HEK293T (cell line): ENCODE measurements around the gene EIF6.

Experiments used
- CTCF ChIA-PET: fragments of 350-600 bp; formaldehyde crosslinking; extraction: SDS; loops from one replicate; lab custom pipeline; 2021; ENCODE audit warnings: antibody characterized with exemption, inconsistent platforms; lab: Yijun Ruan, JAX
- POLR2A ChIA-PET: fragments of 350-600 bp; formaldehyde crosslinking; extraction: SDS; loops from one replicate; lab custom pipeline; 2020; ENCODE audit warnings: antibody characterized with exemption, inconsistent platforms; lab: Yijun Ruan, JAX
- DNase-seq: peaks from one replicate; pipeline ENCODE4 v3.0.0; 2012; ENCODE audit warnings: mixed read lengths; ENCODE audit errors: extremely low spot score
- ARNT ChIP-seq: fragments of 450-650 bp; IDR thresholded peaks from 2 replicates; pipeline ENCODE4 v1.6.1; 2017; ENCODE audit warnings: mild to moderate bottlenecking
- BHLHE40 ChIP-seq: fragments of 450-650 bp; IDR thresholded peaks from 2 replicates; pipeline ENCODE4 v1.6.1; 2016; ENCODE audit warnings: mild to moderate bottlenecking, moderate library complexity, borderline replicate concordance
- CTBP1 ChIP-seq: fragments of 450-650 bp; IDR thresholded peaks from 2 replicates; pipeline ENCODE4 v1.6.1; 2016; ENCODE audit warnings: borderline replicate concordance
- ELF4 ChIP-seq: fragments of 450-650 bp; IDR thresholded peaks from 2 replicates; pipeline ENCODE4 v1.6.1; 2017; ENCODE audit warnings: antibody characterized with exemption
- FOXA1 ChIP-seq: fragments of 450-650 bp; IDR thresholded peaks from 2 replicates; pipeline ENCODE4 v1.6.1; 2016; ENCODE audit warnings: mild to moderate bottlenecking
- FOXK2 ChIP-seq: fragments of 450-650 bp; IDR thresholded peaks from 2 replicates; pipeline ENCODE4 v1.6.1; 2016; ENCODE audit warnings: mild to moderate bottlenecking
- FOXM1 ChIP-seq: fragments of 450-650 bp; IDR thresholded peaks from 2 replicates; pipeline ENCODE4 v1.6.1; 2017; ENCODE audit warnings: mild to moderate bottlenecking, borderline replicate concordance
- HDGF ChIP-seq: fragments of 450-650 bp; IDR thresholded peaks from 2 replicates; pipeline ENCODE4 v1.6.1; 2017; ENCODE audit warnings: antibody characterized with exemption, borderline replicate concordance
- L3MBTL2 ChIP-seq: fragments of 450-650 bp; conservative IDR thresholded peaks from 2 replicates; pipeline ENCODE4 v1.6.1; 2016; ENCODE audit warnings: mild to moderate bottlenecking
- LEF1 ChIP-seq: fragments of 450-650 bp; IDR thresholded peaks from 2 replicates; pipeline ENCODE4 v1.6.1; 2017; ENCODE audit warnings: mild to moderate bottlenecking, borderline replicate concordance
- NFRKB ChIP-seq: fragments of 450-650 bp; IDR thresholded peaks from 2 replicates; pipeline ENCODE4 v1.6.1; 2016; ENCODE audit warnings: mild to moderate bottlenecking, moderate library complexity
- SP1 ChIP-seq: fragments of 450-650 bp; IDR thresholded peaks from 2 replicates; pipeline ENCODE4 v1.6.1; 2017
- SUZ12 ChIP-seq: fragments of 450-650 bp; IDR thresholded peaks from 2 replicates; pipeline ENCODE4 v1.6.1; 2016; ENCODE audit warnings: mild to moderate bottlenecking
- TARDBP ChIP-seq: fragments of 450-650 bp; IDR thresholded peaks from 2 replicates; pipeline ENCODE4 v1.6.1; 2016
- ZNF384 ChIP-seq: fragments of 450-650 bp; IDR thresholded peaks from 2 replicates; pipeline ENCODE4 v1.6.1; 2016
- TF ChIP-seq, protein P1 (sequence below): fragments of 450-650 bp; IDR thresholded peaks from 2 replicates; pipeline ENCODE4 v1.6.1; 2016

Gene EIF6

DNA sequence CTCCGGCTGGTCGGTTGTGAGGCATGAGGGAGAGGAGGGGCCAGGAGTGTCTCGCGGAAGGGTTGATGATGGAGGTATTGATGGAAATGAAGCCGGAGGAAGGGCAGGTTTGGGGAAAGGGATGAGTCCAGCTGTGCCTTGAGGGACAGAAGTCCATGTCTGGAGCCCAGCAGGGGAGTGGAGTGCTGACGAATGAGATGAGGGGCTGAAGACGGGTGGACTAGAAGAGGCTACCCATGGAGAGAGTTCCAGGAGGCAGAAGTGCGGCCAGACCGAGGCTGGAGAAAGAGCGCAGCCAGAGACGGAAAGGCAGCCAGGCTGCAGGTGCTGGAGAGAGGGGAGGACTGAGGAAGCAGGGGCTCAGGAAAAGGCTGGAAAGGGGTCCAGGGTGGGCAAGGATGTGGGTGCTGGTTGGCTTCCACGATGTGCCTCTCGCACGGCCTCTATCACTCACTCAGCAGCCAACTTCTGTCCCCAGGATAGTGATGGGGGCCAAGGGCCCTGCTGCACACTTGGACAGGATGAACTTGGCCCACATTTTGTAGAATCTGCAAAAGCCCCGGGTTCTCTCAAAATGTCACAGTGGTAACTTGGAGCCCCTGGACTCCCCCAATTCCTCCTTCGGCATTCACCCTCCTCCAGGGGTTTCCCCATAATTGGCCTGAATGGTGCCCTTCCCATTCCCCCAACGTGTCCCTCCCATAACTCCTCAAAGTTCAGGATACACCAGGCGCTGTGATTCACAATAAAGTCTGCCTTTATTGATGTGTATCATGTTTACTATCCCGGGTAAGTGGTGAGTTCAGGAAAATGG lies 627 bp upstream of the EIF6 start:
- TF ChIP-seq, protein P1, sequence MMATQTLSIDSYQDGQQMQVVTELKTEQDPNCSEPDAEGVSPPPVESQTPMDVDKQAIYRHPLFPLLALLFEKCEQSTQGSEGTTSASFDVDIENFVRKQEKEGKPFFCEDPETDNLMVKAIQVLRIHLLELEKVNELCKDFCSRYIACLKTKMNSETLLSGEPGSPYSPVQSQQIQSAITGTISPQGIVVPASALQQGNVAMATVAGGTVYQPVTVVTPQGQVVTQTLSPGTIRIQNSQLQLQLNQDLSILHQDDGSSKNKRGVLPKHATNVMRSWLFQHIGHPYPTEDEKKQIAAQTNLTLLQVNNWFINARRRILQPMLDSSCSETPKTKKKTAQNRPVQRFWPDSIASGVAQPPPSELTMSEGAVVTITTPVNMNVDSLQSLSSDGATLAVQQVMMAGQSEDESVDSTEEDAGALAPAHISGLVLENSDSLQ = peak; percentile 63
- peak; percentile 50; the same call in 1 of the 2 replicates for TF ChIP-seq CTBP1
- TF ChIP-seq SUZ12 = no peak
- no peak for TF ChIP-seq HDGF
- ChIA-PET POLR2A (interaction anchor here (1.0 to 2.3 kb wide), 11 partner anchors 9 to 170 kb away, joined by 3 to 17 read pairs (median 5); partner anchors contain the start of genes CEP250, EDEM2 and UQCC1), CTCF (interaction anchor here (0.7 to 1.0 kb wide), 3 partner anchors 19 to 140 kb away, joined by 3 to 4 read pairs (median 3); partner anchors contain the start of gene EDEM2)
- no peak for DNase-seq

DNA sequence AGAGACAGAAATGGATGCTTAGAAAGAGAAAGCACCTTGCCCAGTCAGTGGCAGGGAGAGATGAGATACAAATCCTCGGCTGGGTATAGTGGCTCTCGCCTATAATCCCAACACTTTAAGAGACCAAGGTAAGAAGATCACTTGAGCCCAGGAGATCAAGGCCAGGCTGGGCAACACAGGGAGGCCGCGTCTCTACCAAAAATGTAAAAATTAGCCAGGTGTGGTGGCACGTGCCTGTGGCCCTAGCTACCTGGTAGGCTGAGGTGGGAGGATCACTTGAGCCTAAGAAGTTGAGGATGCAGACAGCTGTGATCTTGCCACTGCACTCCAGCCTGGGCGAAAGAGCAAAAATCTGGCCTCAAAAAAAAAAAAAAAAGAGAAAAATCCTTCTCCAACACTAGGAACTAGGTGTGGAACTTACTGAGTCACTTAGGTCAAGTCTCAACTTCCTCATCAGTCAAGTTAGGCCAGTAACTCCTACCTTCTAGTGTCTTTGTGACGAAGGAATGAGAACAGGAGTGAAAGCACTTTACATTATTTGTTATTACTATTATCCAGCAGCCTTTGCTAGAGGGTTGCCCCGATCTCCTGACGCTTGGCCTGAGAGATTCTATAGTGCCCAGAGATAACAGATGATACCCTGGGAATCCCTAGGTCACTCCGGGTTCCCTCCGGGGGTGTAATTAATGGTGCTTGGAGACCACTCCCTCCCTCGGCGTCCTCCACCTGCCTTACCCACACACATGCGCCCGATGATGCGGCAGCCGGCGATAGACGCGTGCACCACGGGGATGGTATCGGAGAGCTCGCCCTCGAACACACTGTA lies 918 bp downstream of the EIF6 start:
- no peak for DNase-seq
- POLR2A ChIA-PET = interaction anchor here (1.0 to 2.3 kb wide), 8 partner anchors 9 to 171 kb away, joined by 3 to 17 read pairs (median 6); partner anchors contain the start of genes CEP250 and UQCC1
- TF ChIP-seq ZNF384 (no peak), NFRKB (no peak), LEF1 (no peak), FOXM1 (no peak), TARDBP (no peak), SP1 (no peak), CTBP1 (no peak), FOXA1 (no peak), ELF4 (no peak), ARNT (no peak), L3MBTL2 (no peak), FOXK2 (no peak), HDGF (no peak), BHLHE40 (no peak), SUZ12 (no peak)
- TF ChIP-seq, protein P1 = no peak
- CTCF ChIA-PET = interaction anchor here (0.7 kb wide), 1 partner anchor 179 kb away, joined by 3 read pairs; no protein-coding TSS in a partner anchor

DNA sequence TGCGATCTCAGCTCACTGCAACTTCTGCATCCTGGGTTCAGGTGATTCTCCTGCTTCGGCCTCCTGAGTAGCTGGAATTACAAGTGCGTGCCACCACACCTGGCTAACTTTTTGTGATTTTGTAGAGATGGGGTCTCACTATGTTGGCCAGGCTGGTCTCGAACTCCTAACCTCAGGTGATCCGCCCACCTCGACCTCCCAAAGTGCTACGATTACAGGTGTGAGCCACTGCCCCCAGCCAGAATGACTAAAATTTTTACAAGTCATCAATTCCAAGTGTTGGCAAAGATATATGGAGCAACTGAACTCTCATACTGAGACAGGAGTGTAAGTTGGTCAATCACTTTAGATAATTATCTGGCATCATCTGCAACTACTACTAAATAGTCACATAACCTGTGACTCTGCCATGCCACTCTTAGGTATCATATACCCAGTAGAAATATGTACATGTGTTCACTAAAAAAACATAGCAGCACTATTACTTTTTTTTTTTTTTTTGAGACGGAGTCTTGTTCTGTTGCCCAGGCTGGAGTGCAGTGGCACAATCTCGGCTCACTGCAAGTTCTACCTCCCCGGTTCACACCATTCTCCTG lies 3.0 kb downstream of the EIF6 start:
- ChIA-PET POLR2A (no interaction called here), CTCF (no interaction called here)
- DNase-seq = no peak
- no peak for TF ChIP-seq SUZ12
- TF ChIP-seq HDGF = no peak
- no peak for TF ChIP-seq LEF1
- TF ChIP-seq ZNF384 = no peak
- TF ChIP-seq L3MBTL2 = no peak
- no peak for TF ChIP-seq BHLHE40
- TF ChIP-seq FOXK2 = no peak
- TF ChIP-seq SP1 = no peak
- TF ChIP-seq FOXM1 = no peak

DNA sequence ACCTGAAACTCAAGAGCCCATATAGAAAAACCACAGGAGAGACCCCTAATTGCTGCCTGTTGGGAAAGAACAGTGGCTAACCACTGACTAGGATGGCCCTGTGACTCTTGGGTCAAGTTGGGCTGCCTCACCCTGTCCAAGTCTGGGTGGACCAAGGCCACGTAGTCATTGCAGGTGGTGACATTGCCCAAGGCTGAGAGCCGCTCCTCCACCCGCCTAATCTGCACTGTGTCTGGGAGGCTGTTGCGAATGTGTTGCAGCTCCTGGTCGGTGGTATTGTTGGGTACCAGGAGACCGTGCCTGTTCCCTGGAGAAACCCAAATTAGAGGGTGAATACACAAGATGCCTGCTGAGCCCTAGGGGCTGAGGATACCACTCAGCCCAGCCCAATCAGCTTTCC lies 4.0 kb downstream of the EIF6 start:
- no peak for TF ChIP-seq TARDBP
- TF ChIP-seq NFRKB = no peak
- TF ChIP-seq, protein P1 = no peak
- no peak for TF ChIP-seq FOXA1
- TF ChIP-seq ELF4 = no peak
- TF ChIP-seq FOXK2 = no peak
- no peak for TF ChIP-seq SP1
- TF ChIP-seq L3MBTL2 = no peak
- no peak for TF ChIP-seq ZNF384
- no peak for TF ChIP-seq ARNT
- TF ChIP-seq FOXM1 = no peak
- TF ChIP-seq BHLHE40 = no peak
- no peak for TF ChIP-seq HDGF
- TF ChIP-seq SUZ12 = no peak
- no peak for TF ChIP-seq CTBP1
- TF ChIP-seq LEF1 = no peak
- ChIA-PET POLR2A (no interaction called here), CTCF (interaction anchor here (0.7 kb wide), 1 partner anchor 137 kb away, joined by 5 read pairs; no protein-coding TSS in a partner anchor)
- DNase-seq = no peak

DNA sequence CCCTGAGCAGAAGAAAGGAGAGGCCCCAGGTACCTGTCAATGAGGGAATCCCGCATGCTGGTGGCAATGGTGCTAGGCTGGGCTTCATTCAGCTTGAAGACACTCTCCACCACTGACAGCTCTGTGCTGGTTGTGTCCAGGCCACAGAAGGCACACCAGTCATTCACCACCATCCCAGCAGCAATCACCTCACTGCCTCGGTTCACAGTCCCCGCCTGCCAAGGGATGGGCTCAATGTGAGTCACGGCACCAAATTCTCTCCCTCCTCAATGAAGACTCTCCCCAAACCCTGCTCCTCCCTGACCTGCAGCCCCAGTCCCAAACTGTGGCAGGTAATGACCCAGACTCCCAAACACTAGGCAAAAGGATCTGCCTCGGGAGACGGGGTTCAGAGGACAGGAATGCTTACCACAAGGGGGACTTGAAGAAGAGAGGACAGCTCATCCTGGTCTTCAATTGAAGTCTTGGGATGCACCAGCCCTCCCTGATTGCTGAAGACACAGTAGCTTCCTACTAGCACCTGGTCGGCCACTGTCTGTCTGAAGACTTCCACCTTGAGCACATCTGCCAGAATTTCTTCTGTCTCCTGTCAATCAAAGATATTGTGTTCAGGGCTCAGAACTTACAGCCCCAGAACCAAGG lies 4.9 kb downstream of the EIF6 start:
- ChIA-PET POLR2A (interaction anchor here (1.0 kb wide), 1 partner anchor 175 kb away, joined by 3 read pairs; no protein-coding TSS in a partner anchor), CTCF (interaction anchor here (0.9 kb wide), 1 partner anchor 135 kb away, joined by 3 read pairs; no protein-coding TSS in a partner anchor)
- DNase-seq = no peak
- no peak for TF ChIP-seq FOXM1
